HG03342 (cell line): Measurements from ENCODE around the gene UGT1A9.

Source experiments
- ATAC-seq: cut with Tn5 transposase; IDR thresholded peaks from one replicate; pipeline ENCODE4 v1.9.1; 2021; ENCODE audit warnings: mild to moderate bottlenecking, moderate library complexity; ENCODE audit not compliant: unreplicated experiment

UGT1A9 gene

GRCh38 chr2:233794128-233794658 lies 122.5 kb downstream of the UGT1A9 start:
- no peak for ATAC-seq

GRCh38 chr2:233795735-233796171 lies 124.1 kb downstream of the UGT1A9 start:
- no peak for ATAC-seq

- no peak for ATAC-seq
Measured at GRCh38 chr2:233796254-233796653, 124.6 kb downstream of the UGT1A9 start.

- ATAC-seq, result no peak
Measured at GRCh38 chr2:233798335-233799086, 126.8 kb downstream of the UGT1A9 start.

- no peak for ATAC-seq
Measured at GRCh38 chr2:233799087-233799665, 127.5 kb downstream of the UGT1A9 start.

- ATAC-seq, result no peak
Measured at GRCh38 chr2:233799716-233800115, 128.0 kb downstream of the UGT1A9 start.

GRCh38 chr2:233800208-233800607 lies 128.5 kb downstream of the UGT1A9 start:
- ATAC-seq, result no peak

GRCh38 chr2:233801357-233802131 lies 129.8 kb downstream of the UGT1A9 start:
- ATAC-seq, result no peak

GRCh38 chr2:233802132-233802815 lies 130.6 kb downstream of the UGT1A9 start:
- ATAC-seq, result no peak

GRCh38 chr2:233803292-233803911 lies 131.7 kb downstream of the UGT1A9 start:
- no peak for ATAC-seq

- no peak for ATAC-seq
Measured at GRCh38 chr2:233803994-233804393, 132.3 kb downstream of the UGT1A9 start.

- no peak for ATAC-seq
Measured at GRCh38 chr2:233807215-233807865, 135.6 kb downstream of the UGT1A9 start.

GRCh38 chr2:233807966-233808935 lies 136.6 kb downstream of the UGT1A9 start:
- no peak for ATAC-seq

- ATAC-seq, result no peak
Measured at GRCh38 chr2:233810385-233810784, 138.7 kb downstream of the UGT1A9 start.

- no peak for ATAC-seq
Measured at GRCh38 chr2:233811087-233811486, 139.4 kb downstream of the UGT1A9 start.

GRCh38 chr2:233811732-233812131 lies 140.0 kb downstream of the UGT1A9 start:
- no peak for ATAC-seq

- ATAC-seq, result no peak
Measured at GRCh38 chr2:233813236-233814055, 141.7 kb downstream of the UGT1A9 start.
